Liver (tissue), 9 donors: ENCODE data around the gene EVC2. TPM values are rescaled to one million over a fixed set of nuclear protein-coding genes. Genes with fewer than 3 reads are reported as not detected.

ENCODE experiments used
- DNase-seq: peaks from one replicate; pipeline ENCODE4 v3.0.0-alpha.2; 2017; ENCODE audit warnings: low spot score
- H3K27ac ChIP-seq, 2 donors: one replicate each; pipeline ENCODE4 v1.7.0; 2013; ENCODE audit warnings: inconsistent platforms in 2 of 2, low read length in 2 of 2, control low read depth in 1 of 2, low read depth in 1 of 2, mild to moderate bottlenecking in 1 of 2
- H3K27me3 ChIP-seq, 4 donors: one replicate each; pipeline versions ENCODE4 v1.6.1 to v1.7.0; 2013; ENCODE audit warnings: low read length in 3 of 4, inconsistent platforms in 1 of 4, mild to moderate bottlenecking in 1 of 4, moderate library complexity in 1 of 4; ENCODE audit not compliant: control insufficient read depth in 4 of 4, insufficient read depth in 4 of 4
- H3K36me3 ChIP-seq, 4 donors: one replicate each; pipeline versions ENCODE4 v1.6.1 to v1.7.0; 2013; ENCODE audit warnings: low read length in 3 of 4, mild to moderate bottlenecking in 3 of 4, low read depth in 1 of 4, moderate library complexity in 1 of 4; ENCODE audit not compliant: control insufficient read depth in 4 of 4, insufficient read depth in 3 of 4
- H3K4me1 ChIP-seq, 4 donors: one replicate each; pipeline versions ENCODE4 v1.6.1 to v1.7.0; 2013; ENCODE audit warnings: low read length in 3 of 4, mild to moderate bottlenecking in 3 of 4, moderate library complexity in 1 of 4; ENCODE audit not compliant: control insufficient read depth in 4 of 4, insufficient read depth in 4 of 4
- H3K4me3 ChIP-seq, 3 donors: one replicate each; pipeline versions ENCODE4 v1.6.1 to v1.7.0; 2013; ENCODE audit warnings: low read length in 3 of 3, control low read depth in 1 of 3, low read depth in 1 of 3, mild to moderate bottlenecking in 1 of 3
- H3K9ac ChIP-seq, 2 donors: one replicate each; pipeline ENCODE4 v1.7.0; 2013; ENCODE audit warnings: low read length in 2 of 2, mild to moderate bottlenecking in 2 of 2, moderate library complexity in 2 of 2, control low read depth in 1 of 2, low read depth in 1 of 2
- H3K9me3 ChIP-seq, 4 donors: one replicate each; pipeline versions ENCODE4 v1.6.1 to v1.7.0; 2013; ENCODE audit warnings: low read length in 3 of 4; ENCODE audit not compliant: control insufficient read depth in 4 of 4
- ATF3 ChIP-seq: IDR thresholded peaks from 2 replicates; pipeline ENCODE4 v1.6.1; 2016; ENCODE audit warnings: antibody characterized with exemption
- FOXA1 ChIP-seq: IDR thresholded peaks from 2 replicates; pipeline ENCODE4 v1.6.1; 2016; ENCODE audit warnings: antibody characterized with exemption
- FOXA2 ChIP-seq: IDR thresholded peaks from 2 replicates; pipeline ENCODE4 v1.6.1; 2016; ENCODE audit warnings: antibody characterized with exemption
- HNF4A ChIP-seq, 2 donors: conservative IDR thresholded peaks; 2 replicates each; pipeline ENCODE4 v1.6.1; 2016; ENCODE audit warnings: antibody characterized with exemption in 2 of 2, mild to moderate bottlenecking in 2 of 2
- HNF4G ChIP-seq: IDR thresholded peaks from 2 replicates; pipeline ENCODE4 v1.6.1; 2016; ENCODE audit warnings: antibody characterized with exemption
- NR2F2 ChIP-seq: IDR thresholded peaks from 2 replicates; pipeline ENCODE4 v1.6.1; 2016; ENCODE audit warnings: antibody characterized with exemption
- RAD21 ChIP-seq, 2 donors: IDR thresholded peaks; 2 replicates each; pipeline ENCODE4 v1.6.1; 2016; ENCODE audit warnings: antibody characterized with exemption in 2 of 2, mild to moderate bottlenecking in 2 of 2
- RXRA ChIP-seq, 2 donors: IDR thresholded peaks; 2 replicates each; pipeline ENCODE4 v1.6.1; 2017 to 2018; ENCODE audit warnings: antibody characterized with exemption in 2 of 2, mild to moderate bottlenecking in 1 of 2
- SP1 ChIP-seq: IDR thresholded peaks from 2 replicates; pipeline ENCODE4 v1.6.1; 2018; ENCODE audit warnings: antibody characterized with exemption, mild to moderate bottlenecking
- TAF1 ChIP-seq: conservative IDR thresholded peaks from 2 replicates; pipeline ENCODE4 v1.6.1; 2016; ENCODE audit warnings: antibody characterized with exemption, mild to moderate bottlenecking
- YY1 ChIP-seq: IDR thresholded peaks from 2 replicates; pipeline ENCODE4 v1.6.1; 2016; ENCODE audit warnings: antibody characterized with exemption, mild to moderate bottlenecking
- WGBS: extraction: QIAGEN DNeasy Blood & Tissue Kit; methylation state at CpG from one replicate; pipeline ENCODE4 v1.1.7; 2013; 5-methylcytosine and 5-hydroxymethylcytosine counted together
- polyA plus RNA-seq, 2 donors: library from polyadenylated mRNA; stranded (reverse) in 1 of 2; unstranded in 1 of 2; fragments of 200-250 nt in 1 of 2; fragments of >200 nt in 1 of 2; fragmentation: Nextera tagmentation in 1 of 2; extraction: Ambion mirVana in 1 of 2; gene quantifications; one replicate each; pipeline versions ENCODE4 v1.2.1 to v1.2.3, GENCODE V29; 2013 to 2015
- total RNA-seq, 2 donors: library from RNA; depleted of rRNA; stranded (reverse); fragments of >200 nt; gene quantifications; one replicate each; pipeline ENCODE4 v1.2.3, GENCODE V29; 2014
- TF ChIP-seq, protein P1 (sequence below): fragments of 150-350 bp; IDR thresholded peaks from 2 replicates; pipeline ENCODE4 v1.5.1; 2017; ENCODE audit warnings: improper control_type of control experiment, low read depth, low read length; ENCODE audit not compliant: missing input control
- TF ChIP-seq, protein P2 (sequence below): IDR thresholded peaks from 2 replicates; pipeline ENCODE4 v1.6.1; 2016; ENCODE audit warnings: antibody characterized with exemption, mild to moderate bottlenecking
- donor health status: healthy.
- donor health status: healthy.
- donor health status: healthy.
- donor health status: healthy.
- donor health status: healthy.

The EVC2 gene
- total and polyA plus RNA-seq, 4 donors: 0.26 to 1.3 (median 0.57) TPM

- Histone ChIP-seq H3K4me1 (peaks cover 0 to 10% (median 1%) of the 10 kb centered on the region in 4 donors), H3K36me3 (no peaks in the 10 kb centered on the region), H3K9ac (no peak overlapping the region), H3K27ac (no peak overlapping the region), H3K9me3 (no peaks in the 10 kb centered on the region), H3K27me3 (no peaks in the 10 kb centered on the region), H3K4me3 (no peak overlapping the region)
- 56% methylated on average over 3 of the region's 3 CpGs for whole genome bisulfite sequencing
- TF ChIP-seq FOXA2 (no peak), HNF4G (peak; percentile 29), NR2F2 (no peak), HNF4A (conservative IDR thresholded peaks at IDR 0.05) (peak; percentile 55 to 71), ATF3 (no peak)
- no peak for DNase-seq
These were observed 182.1 kb downstream of the EVC2 start for GRCh38 chr4:5526080-5526846.

DNA sequence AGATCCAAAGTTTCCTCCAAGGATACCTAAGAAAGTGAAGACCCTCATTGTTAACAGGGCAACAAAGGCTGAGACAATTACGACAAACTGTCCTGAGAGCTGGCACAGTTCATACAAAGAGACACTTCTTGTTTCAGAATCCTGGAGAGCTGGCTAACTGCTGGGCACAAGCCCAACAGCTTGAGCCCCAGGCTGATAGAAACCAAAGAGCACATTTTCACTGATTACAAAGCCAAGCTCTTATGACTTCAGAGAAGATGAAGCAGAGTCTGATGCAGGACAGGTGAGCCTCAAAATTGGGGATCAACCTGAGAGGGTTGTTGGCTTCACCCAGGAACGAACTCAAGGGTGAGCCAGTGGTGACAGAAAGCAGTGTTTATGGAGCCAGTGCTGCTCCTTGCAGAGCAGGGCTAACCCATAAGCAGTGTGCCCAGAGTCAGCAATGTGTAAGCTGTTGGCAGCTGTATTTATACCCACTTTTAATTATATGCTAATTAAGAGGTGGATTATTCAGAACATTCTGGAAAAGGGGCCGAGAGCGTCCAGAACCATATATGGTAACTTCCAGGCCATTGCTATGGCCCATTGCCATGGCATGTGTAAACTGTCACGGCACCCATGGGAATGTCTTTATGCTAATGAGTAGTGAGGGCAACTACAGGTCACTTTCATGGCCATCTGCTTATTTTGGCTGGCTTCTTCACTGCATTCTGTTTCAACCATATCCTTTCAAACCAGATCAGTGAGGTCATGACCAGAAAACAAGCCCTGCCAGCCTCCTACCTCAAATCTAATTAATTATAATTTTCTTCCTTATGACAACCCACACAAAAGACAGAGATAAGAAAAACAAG lies 183.7 kb downstream of the EVC2 start:
- H3K27me3 ChIP-seq: no peaks in the 10 kb centered on the region
- peak; percentile 79 to 80 for TF ChIP-seq RXRA (IDR thresholded peaks at IDR 0.05)
- peak; percentile 81 for TF ChIP-seq NR2F2
- TF ChIP-seq TAF1: no peak
- TF ChIP-seq SP1: peak; percentile 75
- no peak for DNase-seq
- H3K4me3 ChIP-seq: no peak overlapping the region
- no peaks in the 10 kb centered on the region for H3K36me3 ChIP-seq
- WGBS: 52% methylated on average over 5 of the region's 5 CpGs
- no peak overlapping the region for H3K9ac ChIP-seq
- peak overlapping the region; percentile 35 to 74 for H3K27ac ChIP-seq
- H3K9me3 ChIP-seq: no peaks in the 10 kb centered on the region
- H3K4me1 ChIP-seq: peaks cover 0 to 10% (median 1%) of the 10 kb centered on the region in 4 donors

DNA sequence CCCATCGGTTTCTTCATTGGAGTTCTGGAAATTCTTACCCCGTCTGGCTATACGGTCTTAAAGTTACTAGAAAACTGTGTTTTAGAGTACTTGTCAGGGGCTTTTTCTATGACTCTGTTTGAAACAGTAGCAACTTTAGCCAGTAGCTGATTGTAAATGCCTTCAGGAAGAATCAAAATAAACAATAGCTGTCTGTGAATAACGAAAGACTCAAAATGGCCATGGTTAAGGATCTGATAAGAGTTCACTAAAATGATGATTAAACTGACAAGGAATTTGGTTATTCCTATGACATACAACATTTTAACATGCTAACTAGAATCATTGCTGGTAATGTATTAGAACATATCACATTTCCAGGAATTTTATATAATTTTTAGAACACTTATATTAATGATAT lies 191.0 kb downstream of the EVC2 start:
- no peak for TF ChIP-seq RAD21 (IDR thresholded peaks at IDR 0.05)
- TF ChIP-seq SP1: no peak
- TF ChIP-seq FOXA1: no peak
- no peak for TF ChIP-seq RXRA (IDR thresholded peaks at IDR 0.05)
- TF ChIP-seq YY1: no peak
- TF ChIP-seq, protein P1, sequence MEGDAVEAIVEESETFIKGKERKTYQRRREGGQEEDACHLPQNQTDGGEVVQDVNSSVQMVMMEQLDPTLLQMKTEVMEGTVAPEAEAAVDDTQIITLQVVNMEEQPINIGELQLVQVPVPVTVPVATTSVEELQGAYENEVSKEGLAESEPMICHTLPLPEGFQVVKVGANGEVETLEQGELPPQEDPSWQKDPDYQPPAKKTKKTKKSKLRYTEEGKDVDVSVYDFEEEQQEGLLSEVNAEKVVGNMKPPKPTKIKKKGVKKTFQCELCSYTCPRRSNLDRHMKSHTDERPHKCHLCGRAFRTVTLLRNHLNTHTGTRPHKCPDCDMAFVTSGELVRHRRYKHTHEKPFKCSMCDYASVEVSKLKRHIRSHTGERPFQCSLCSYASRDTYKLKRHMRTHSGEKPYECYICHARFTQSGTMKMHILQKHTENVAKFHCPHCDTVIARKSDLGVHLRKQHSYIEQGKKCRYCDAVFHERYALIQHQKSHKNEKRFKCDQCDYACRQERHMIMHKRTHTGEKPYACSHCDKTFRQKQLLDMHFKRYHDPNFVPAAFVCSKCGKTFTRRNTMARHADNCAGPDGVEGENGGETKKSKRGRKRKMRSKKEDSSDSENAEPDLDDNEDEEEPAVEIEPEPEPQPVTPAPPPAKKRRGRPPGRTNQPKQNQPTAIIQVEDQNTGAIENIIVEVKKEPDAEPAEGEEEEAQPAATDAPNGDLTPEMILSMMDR: no peak
- TF ChIP-seq, protein P2, sequence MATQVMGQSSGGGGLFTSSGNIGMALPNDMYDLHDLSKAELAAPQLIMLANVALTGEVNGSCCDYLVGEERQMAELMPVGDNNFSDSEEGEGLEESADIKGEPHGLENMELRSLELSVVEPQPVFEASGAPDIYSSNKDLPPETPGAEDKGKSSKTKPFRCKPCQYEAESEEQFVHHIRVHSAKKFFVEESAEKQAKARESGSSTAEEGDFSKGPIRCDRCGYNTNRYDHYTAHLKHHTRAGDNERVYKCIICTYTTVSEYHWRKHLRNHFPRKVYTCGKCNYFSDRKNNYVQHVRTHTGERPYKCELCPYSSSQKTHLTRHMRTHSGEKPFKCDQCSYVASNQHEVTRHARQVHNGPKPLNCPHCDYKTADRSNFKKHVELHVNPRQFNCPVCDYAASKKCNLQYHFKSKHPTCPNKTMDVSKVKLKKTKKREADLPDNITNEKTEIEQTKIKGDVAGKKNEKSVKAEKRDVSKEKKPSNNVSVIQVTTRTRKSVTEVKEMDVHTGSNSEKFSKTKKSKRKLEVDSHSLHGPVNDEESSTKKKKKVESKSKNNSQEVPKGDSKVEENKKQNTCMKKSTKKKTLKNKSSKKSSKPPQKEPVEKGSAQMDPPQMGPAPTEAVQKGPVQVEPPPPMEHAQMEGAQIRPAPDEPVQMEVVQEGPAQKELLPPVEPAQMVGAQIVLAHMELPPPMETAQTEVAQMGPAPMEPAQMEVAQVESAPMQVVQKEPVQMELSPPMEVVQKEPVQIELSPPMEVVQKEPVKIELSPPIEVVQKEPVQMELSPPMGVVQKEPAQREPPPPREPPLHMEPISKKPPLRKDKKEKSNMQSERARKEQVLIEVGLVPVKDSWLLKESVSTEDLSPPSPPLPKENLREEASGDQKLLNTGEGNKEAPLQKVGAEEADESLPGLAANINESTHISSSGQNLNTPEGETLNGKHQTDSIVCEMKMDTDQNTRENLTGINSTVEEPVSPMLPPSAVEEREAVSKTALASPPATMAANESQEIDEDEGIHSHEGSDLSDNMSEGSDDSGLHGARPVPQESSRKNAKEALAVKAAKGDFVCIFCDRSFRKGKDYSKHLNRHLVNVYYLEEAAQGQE: no peak
- 91% methylated on average over 4 of the region's 4 CpGs for WGBS

More for the DNA sequence above, 191.0 kb downstream of the EVC2 start:
- H3K9ac ChIP-seq: no peak overlapping the region
- no peaks in the 10 kb centered on the region for H3K4me1 ChIP-seq
- H3K27me3 ChIP-seq: no peaks in the 10 kb centered on the region
- H3K36me3 ChIP-seq: no peaks in the 10 kb centered on the region
- H3K9me3 ChIP-seq: no peaks in the 10 kb centered on the region
- DNase-seq: no peak
- no peak overlapping the region for H3K27ac ChIP-seq
- no peak overlapping the region for H3K4me3 ChIP-seq
